Measurements from ENCODE around the gene CYP2F1.
"Not testable (repeated sequence)": the region's sequence is repeated elsewhere in the genome, so short reads cannot be mapped to it uniquely, and the experiment has no call there.

Gene CYP2F1

GRCh38 chr19:41114132-41114531 lies at the start of gene CYP2F1:
Gene CYP2F1 (plus strand): TSS chr19:41114432. CDS start chr19:41116189, 1,757 bp downstream.
- no peak for DNase-seq (ENCODE audit: low spot score)

- DNase-seq (ENCODE audit: low spot score) = peak; percentile 26
These were observed 49.2 kb upstream of the CYP2F1 start for GRCh38 chr19:41064974-41065569.

- DNase-seq (ENCODE audit: low spot score) = no peak
These were observed 37.9 kb upstream of the CYP2F1 start for GRCh38 chr19:41076286-41076685.

- no peak for DNase-seq (ENCODE audit: low spot score)
These were observed 30.7 kb upstream of the CYP2F1 start for GRCh38 chr19:41083516-41083915.

GRCh38 chr19:41085748-41086415 lies 28.4 kb upstream of the CYP2F1 start:
- DNase-seq (ENCODE audit: low spot score) = no peak

GRCh38 chr19:41088151-41088550 lies 26.1 kb upstream of the CYP2F1 start, which contains the start of gene CYP2A13:
Gene CYP2A13 (plus strand): TSS chr19:41088451. CDS start chr19:41088472, 21 bp downstream.
- DNase-seq (ENCODE audit: low spot score) = no peak

- DNase-seq (ENCODE audit: low spot score) = no peak
These were observed 24.3 kb upstream of the CYP2F1 start for GRCh38 chr19:41089959-41090358.

GRCh38 chr19:41095703-41096102 lies 18.5 kb upstream of the CYP2F1 start:
- DNase-seq (ENCODE audit: low spot score) = no peak

- no peak for DNase-seq (ENCODE audit: low spot score)
These were observed 17.9 kb upstream of the CYP2F1 start for GRCh38 chr19:41096353-41096752.

GRCh38 chr19:41097302-41097701 lies 16.9 kb upstream of the CYP2F1 start:
- DNase-seq (ENCODE audit: low spot score) = no peak

- DNase-seq (ENCODE audit: low spot score) = no peak
These were observed 15.5 kb upstream of the CYP2F1 start for GRCh38 chr19:41098762-41099161.

GRCh38 chr19:41102210-41102609 lies 12.0 kb upstream of the CYP2F1 start:
- not testable (repeated sequence) for DNase-seq (ENCODE audit: low spot score)

- no peak for DNase-seq (ENCODE audit: low spot score)
These were observed 8.1 kb upstream of the CYP2F1 start for GRCh38 chr19:41106177-41106576.

GRCh38 chr19:41111296-41111695 lies 2.9 kb upstream of the CYP2F1 start:
- DNase-seq (ENCODE audit: low spot score) = no peak

- no peak for DNase-seq (ENCODE audit: low spot score)
These were observed 2.4 kb upstream of the CYP2F1 start for GRCh38 chr19:41111750-41112295.

GRCh38 chr19:41112728-41113290 lies 1.4 kb upstream of the CYP2F1 start:
- no peak for DNase-seq (ENCODE audit: low spot score)

- no peak for DNase-seq (ENCODE audit: low spot score)
These were observed 2.0 kb downstream of the CYP2F1 start for GRCh38 chr19:41116261-41116660.

GRCh38 chr19:41120929-41121911 lies 7.0 kb downstream of the CYP2F1 start:
- DNase-seq (ENCODE audit: low spot score) = not testable (repeated sequence)

- not testable (repeated sequence) for DNase-seq (ENCODE audit: low spot score)
These were observed 8.6 kb downstream of the CYP2F1 start for GRCh38 chr19:41122846-41123245.

- no peak for DNase-seq (ENCODE audit: low spot score)
These were observed 9.6 kb downstream of the CYP2F1 start for GRCh38 chr19:41123716-41124294.

GRCh38 chr19:41126765-41127203 lies 12.6 kb downstream of the CYP2F1 start:
- not testable (repeated sequence) for DNase-seq (ENCODE audit: low spot score)
